Vagina (tissue), 2 donors: ENCODE measurements around the gene CALHM6. TPM values are rescaled to one million over a fixed set of nuclear protein-coding genes. Genes with fewer than 3 reads are reported as not detected.

Source experiments
- DNase-seq, 2 donors: peaks; one replicate each; pipeline ENCODE4 v3.0.0-alpha.2; 2017; ENCODE audit errors: extremely low spot score in 2 of 2
- H3K27ac ChIP-seq: fragments of 200-600 bp; sonication (generic); one replicate; pipeline ENCODE4 v1.5.1; 2019
- H3K27me3 ChIP-seq: fragments of 200-600 bp; sonication (generic); one replicate; pipeline ENCODE4 v1.5.1; 2019
- H3K36me3 ChIP-seq, 2 donors: fragments of 200-600 bp; sonication (generic); one replicate each; pipeline ENCODE4 v1.5.1; 2017 to 2019
- H3K4me1 ChIP-seq: fragments of 200-600 bp; sonication (generic); one replicate; pipeline ENCODE4 v1.5.1; 2019
- H3K4me3 ChIP-seq, 2 donors: fragments of 200-600 bp; sonication (generic); 1 replicate in 1 of 2; 2 replicates in 1 of 2; pipeline ENCODE4 v1.5.1; 2016 to 2019
- H3K9me3 ChIP-seq: fragments of 200-600 bp; sonication (generic); one replicate; pipeline ENCODE4 v1.5.1; 2019
- CTCF ChIP-seq, 3 experiments: fragments of 450-650 bp in 2 of 3; fragments of 200-600 bp in 1 of 3; sonication (generic) in 1 of 3; IDR thresholded peaks; one replicate each; pipeline ENCODE4 v1.5.1; 2017 to 2019; ENCODE audit warnings: antibody characterized with exemption in 3 of 3, mild to moderate bottlenecking in 2 of 3, moderate library complexity in 2 of 3
- POLR2A ChIP-seq, 2 donors: fragments of 450-650 bp; IDR thresholded peaks; one replicate each; pipeline ENCODE4 v1.6.1; 2017; ENCODE audit warnings: antibody characterized with exemption in 2 of 2, mild to moderate bottlenecking in 2 of 2, moderate library complexity in 2 of 2
- POLR2AphosphoS5 ChIP-seq, 2 donors: sonication (generic); formaldehyde crosslinking; IDR thresholded peaks; one replicate each; pipeline ENCODE4 v1.9.0; 2017; ENCODE audit warnings: antibody characterized with exemption in 2 of 2, mild to moderate bottlenecking in 2 of 2, low read depth in 1 of 2; ENCODE audit not compliant: insufficient read depth in 1 of 2
- intact Hi-C: fragments of 100-400 bp; cut with DNase I; formaldehyde crosslinking; loops from one replicate; pipeline ENCODE4 v1.15.1; 2023
- total RNA-seq: library from RNA; depleted of rRNA; stranded (reverse); fragments of >200 nt; gene quantifications from one replicate; pipeline ENCODE4 v1.2.3, GENCODE V29; 2016

Gene CALHM6
- total RNA-seq, 1 donor from 2014 or later = not detected

GRCh38 chr6:116472706-116473105, 11.5 kb downstream of the CALHM6 start:
- TF ChIP-seq CTCF (IDR thresholded peaks at IDR 0.05) = no peak
- H3K4me1 ChIP-seq = no peaks in the 10 kb centered on the region
- DNase-seq = no peak
- H3K27me3 ChIP-seq = no peaks in the 10 kb centered on the region
- no peak overlapping the region for H3K27ac ChIP-seq
- H3K4me3 ChIP-seq = no peak overlapping the region
- intact Hi-C loops = no loop called here
- H3K36me3 ChIP-seq = no peaks in the 10 kb centered on the region
- no peaks in the 10 kb centered on the region for H3K9me3 ChIP-seq

DNA sequence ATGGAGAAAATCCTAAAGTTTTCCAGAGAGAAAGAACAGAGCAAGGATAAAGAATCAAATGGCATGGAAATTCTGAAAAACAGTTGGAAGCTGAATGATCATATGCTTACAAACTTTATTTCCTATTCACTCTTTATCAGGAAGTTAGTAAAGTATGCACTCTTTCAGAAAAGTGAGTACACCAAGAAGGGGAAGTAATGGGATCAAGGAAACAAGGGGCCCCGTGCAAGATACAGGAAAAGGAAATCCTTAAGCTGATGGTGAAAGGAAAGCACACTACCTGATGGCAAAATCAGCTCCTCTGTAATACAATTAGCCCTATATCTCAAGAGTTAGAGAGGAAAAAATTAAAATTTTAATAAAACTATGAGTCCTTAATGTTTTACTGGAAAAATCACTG, 14.0 kb downstream of the CALHM6 start:
- intact Hi-C loops = no loop called here
- no peaks in the 10 kb centered on the region for H3K4me1 ChIP-seq
- TF ChIP-seq POLR2AphosphoS5 (IDR thresholded peaks at IDR 0.05; ENCODE audit: insufficient read depth in 1 of 2, low read depth in 1 of 2) = no peak
- no peak for TF ChIP-seq CTCF (IDR thresholded peaks at IDR 0.05)
- no peak for TF ChIP-seq POLR2A (IDR thresholded peaks at IDR 0.05)
- no peaks in the 10 kb centered on the region for H3K9me3 ChIP-seq
- no peak for DNase-seq
- H3K4me3 ChIP-seq = no peak overlapping the region
- no peak overlapping the region for H3K27ac ChIP-seq
- H3K27me3 ChIP-seq = no peaks in the 10 kb centered on the region
- no peaks in the 10 kb centered on the region for H3K36me3 ChIP-seq

- no peak overlapping the region for H3K27ac ChIP-seq
Measured at GRCh38 chr6:116476002-116476678, 15.0 kb downstream of the CALHM6 start.

DNA sequence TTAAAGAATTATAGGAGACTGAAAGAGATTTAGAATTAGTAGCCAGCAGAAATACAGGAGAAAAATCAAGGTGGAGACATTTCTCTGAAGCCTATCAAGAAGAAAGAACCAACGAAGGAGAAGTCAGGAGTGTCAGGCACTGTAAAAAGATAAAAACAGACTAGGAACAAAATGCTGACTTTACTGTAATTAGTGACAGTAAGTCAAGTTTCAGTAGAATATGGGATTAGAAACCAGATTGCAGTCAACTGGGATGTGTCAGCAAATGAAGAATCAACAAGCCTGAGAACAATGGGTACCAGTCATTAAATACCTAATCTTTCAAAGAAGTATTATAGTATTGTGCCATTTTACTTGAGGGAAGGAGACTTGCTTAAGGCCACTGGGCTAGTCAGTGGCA, 21.6 kb downstream of the CALHM6 start:
- H3K27ac ChIP-seq = no peak overlapping the region
- no peaks in the 10 kb centered on the region for H3K4me1 ChIP-seq
- H3K4me3 ChIP-seq = no peak overlapping the region
- no peaks in the 10 kb centered on the region for H3K27me3 ChIP-seq
- no peaks in the 10 kb centered on the region for H3K36me3 ChIP-seq
- DNase-seq = no peak
- TF ChIP-seq CTCF (IDR thresholded peaks at IDR 0.05) (no peak), POLR2AphosphoS5 (IDR thresholded peaks at IDR 0.05; ENCODE audit: insufficient read depth in 1 of 2, low read depth in 1 of 2) (no peak), POLR2A (IDR thresholded peaks at IDR 0.05) (no peak)
- intact Hi-C loops = no loop called here
- H3K9me3 ChIP-seq = no peaks in the 10 kb centered on the region

More at GRCh38 chr6:116476002-116476678, 15.0 kb downstream of the CALHM6 start:
- TF ChIP-seq POLR2A (IDR thresholded peaks at IDR 0.05) (no peak), POLR2AphosphoS5 (IDR thresholded peaks at IDR 0.05; ENCODE audit: insufficient read depth in 1 of 2, low read depth in 1 of 2) (no peak), CTCF (IDR thresholded peaks at IDR 0.05) (no peak)
- no peak overlapping the region for H3K4me3 ChIP-seq
- intact Hi-C loops = no loop called here
- DNase-seq = no peak
- no peaks in the 10 kb centered on the region for H3K36me3 ChIP-seq
- H3K9me3 ChIP-seq = no peaks in the 10 kb centered on the region
- H3K27me3 ChIP-seq = no peaks in the 10 kb centered on the region
- H3K4me1 ChIP-seq = no peaks in the 10 kb centered on the region

DNA sequence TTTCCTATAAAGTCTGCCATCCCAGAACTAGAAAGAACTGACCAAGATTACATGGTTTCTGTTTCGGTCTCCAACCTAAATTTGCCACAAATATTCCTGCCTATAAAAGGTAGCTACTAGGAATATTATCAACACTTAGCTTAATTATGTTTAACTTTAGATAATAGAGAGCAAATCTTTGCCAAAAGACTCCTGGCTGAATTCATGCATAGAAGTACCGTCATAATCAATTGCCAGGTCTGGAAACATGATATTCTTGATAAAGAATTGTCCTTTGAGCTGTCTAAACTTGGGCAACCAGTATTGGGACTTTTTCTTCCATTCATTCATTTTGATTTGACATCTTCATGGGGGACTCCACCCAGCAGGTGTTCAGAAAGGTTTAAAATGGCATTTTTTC, 22.4 kb downstream of the CALHM6 start:
- DNase-seq = no peak
- no peak overlapping the region for H3K27ac ChIP-seq
- H3K4me1 ChIP-seq = no peaks in the 10 kb centered on the region
- no peak for TF ChIP-seq CTCF (IDR thresholded peaks at IDR 0.05)
- no peak for TF ChIP-seq POLR2A (IDR thresholded peaks at IDR 0.05)
- no peak for TF ChIP-seq POLR2AphosphoS5 (IDR thresholded peaks at IDR 0.05; ENCODE audit: insufficient read depth in 1 of 2, low read depth in 1 of 2)
- H3K4me3 ChIP-seq = no peak overlapping the region
- no peaks in the 10 kb centered on the region for H3K36me3 ChIP-seq
- H3K27me3 ChIP-seq = no peaks in the 10 kb centered on the region
- no peaks in the 10 kb centered on the region for H3K9me3 ChIP-seq
- intact Hi-C loops = no loop called here
